Fibroblast of mammary gland (primary cell): ENCODE measurements around the gene GAS1.

ENCODE experiments used
- DNase-seq: peaks from one replicate; pipeline ENCODE4 v3.0.0-alpha.2; 2010; ENCODE audit warnings: low read depth
- H3K4me3 ChIP-seq: 2 replicates; pipeline ENCODE4 v1.5.1; 2011; ENCODE audit warnings: low read depth, mild to moderate bottlenecking, low read length, moderate library complexity; ENCODE audit not compliant: control insufficient read depth
- TF ChIP-seq, protein P1 (sequence below): conservative IDR thresholded peaks from 2 replicates; pipeline ENCODE4 v1.5.1; 2011; ENCODE audit warnings: low read depth, low read length, inconsistent platforms; ENCODE audit not compliant: control insufficient read depth, insufficient read depth

The GAS1 gene

DNA sequence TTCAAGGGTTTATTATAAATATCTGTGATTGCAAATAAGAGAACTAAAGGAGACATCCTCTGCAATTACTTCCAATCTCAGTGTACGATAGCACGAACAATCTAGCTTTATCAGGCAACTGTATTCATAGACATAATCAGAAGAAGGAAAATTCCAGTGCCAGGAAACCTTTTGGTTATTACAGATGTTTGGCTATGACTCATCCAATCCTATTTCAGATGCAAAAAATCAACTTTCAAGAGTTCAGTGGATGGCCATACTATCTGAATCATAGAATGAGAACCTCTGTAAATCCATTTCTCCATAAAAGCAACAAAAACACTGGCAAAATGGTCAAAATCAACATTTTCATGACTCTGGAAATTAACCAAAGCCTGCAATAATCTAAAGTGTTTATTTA lies 37.9 kb downstream of the GAS1 start:
- H3K4me3 ChIP-seq = no peak overlapping the region
- peak; percentile 69 for DNase-seq
- TF ChIP-seq, protein P1, sequence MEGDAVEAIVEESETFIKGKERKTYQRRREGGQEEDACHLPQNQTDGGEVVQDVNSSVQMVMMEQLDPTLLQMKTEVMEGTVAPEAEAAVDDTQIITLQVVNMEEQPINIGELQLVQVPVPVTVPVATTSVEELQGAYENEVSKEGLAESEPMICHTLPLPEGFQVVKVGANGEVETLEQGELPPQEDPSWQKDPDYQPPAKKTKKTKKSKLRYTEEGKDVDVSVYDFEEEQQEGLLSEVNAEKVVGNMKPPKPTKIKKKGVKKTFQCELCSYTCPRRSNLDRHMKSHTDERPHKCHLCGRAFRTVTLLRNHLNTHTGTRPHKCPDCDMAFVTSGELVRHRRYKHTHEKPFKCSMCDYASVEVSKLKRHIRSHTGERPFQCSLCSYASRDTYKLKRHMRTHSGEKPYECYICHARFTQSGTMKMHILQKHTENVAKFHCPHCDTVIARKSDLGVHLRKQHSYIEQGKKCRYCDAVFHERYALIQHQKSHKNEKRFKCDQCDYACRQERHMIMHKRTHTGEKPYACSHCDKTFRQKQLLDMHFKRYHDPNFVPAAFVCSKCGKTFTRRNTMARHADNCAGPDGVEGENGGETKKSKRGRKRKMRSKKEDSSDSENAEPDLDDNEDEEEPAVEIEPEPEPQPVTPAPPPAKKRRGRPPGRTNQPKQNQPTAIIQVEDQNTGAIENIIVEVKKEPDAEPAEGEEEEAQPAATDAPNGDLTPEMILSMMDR = no peak

DNA sequence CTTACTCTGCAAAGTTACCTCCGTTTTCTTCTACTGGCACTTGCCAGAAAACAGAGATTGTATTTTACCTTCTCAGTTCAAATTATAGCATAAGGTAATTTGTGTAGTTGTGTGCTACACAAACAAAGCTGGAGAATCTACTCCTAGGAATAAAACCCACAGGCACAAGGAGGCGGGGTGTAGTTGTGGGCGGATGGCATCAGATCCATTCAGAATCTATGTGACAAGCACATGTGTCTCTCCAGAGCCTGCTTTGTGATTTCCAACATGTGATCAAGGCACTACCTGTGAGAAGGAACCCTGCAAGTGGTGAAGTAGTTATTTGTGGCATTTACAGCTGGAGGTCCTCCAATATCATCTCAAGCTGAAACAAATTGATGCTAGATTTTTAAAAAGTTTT lies 39.0 kb downstream of the GAS1 start:
- H3K4me3 ChIP-seq = no peak overlapping the region
- no peak for DNase-seq
- TF ChIP-seq, protein P1 = no peak

DNA sequence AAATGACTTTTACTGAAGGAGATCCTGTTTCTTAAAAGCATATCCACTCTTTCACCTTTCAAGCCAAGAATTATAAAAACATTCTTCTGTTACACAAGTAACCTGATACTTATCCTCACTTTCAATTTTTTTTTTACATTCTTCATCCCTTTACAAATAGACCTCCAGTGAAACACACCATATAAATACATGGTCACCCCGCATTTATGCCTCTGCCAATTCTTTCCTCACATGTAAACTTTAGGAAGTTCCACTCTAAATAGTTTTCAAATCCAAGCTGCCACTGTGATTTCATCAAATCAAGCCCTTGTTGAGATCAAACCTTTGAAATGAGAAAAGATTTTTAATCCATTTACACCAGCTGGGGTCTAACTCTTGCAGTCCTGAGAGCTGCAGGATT lies 40.0 kb downstream of the GAS1 start:
- no peak overlapping the region for H3K4me3 ChIP-seq
- no peak for DNase-seq
- TF ChIP-seq, protein P1 = no peak

DNA sequence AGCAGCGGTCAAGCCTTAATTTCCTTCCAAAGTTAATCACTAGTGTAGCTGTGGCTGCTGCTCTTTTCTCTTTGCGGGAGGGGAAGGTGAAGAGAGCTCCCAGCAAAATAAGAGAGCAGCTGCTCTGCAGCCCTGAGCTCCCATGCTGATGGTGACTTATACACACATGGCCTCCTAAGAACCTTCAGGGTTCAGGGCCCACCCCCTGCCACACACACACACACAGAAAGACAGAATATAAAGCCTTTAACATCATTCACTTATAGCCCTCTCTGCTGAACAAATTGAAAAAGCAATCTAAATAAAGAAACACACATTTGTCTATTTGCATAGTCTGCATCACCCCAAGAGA lies 43.6 kb downstream of the GAS1 start:
- TF ChIP-seq, protein P1 = no peak
- no peak for DNase-seq
- H3K4me3 ChIP-seq = no peak overlapping the region

DNA sequence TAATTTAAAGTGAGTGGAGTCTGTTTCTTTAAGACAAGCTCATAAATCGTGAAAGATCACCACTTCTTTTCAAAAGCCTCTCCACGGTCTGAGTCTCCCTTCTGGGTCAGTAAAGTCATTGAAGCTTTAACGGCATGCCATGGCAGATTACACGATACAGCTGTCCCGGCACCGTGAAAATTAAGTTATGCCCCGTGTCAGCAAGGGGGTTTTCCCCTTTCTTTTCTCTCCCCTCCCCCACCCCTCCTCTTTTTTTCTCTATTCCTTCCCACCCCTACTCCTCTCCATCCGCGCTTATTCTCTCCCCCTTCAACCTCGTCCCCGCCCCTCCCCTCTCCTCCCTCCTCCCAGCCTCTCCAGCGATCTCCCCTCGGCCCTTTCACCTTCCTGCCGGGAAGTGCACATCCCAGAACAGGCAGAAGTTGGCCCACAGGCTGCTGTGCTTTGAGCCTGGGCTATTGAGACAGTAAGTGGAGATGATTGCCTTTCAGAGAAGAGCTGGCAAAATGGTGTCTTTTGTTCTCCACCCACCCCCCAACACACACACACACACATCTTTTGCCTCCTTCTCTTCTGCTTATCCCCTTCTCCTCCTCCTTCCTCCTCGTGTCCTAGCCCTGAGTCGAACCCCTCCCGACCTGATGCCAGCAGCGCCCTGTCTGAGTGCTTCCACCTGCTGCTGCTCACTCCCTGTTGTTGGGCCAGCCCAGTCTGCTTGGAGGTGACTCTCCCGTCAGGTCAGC lies 44.1 kb downstream of the GAS1 start:
- no peak overlapping the region for H3K4me3 ChIP-seq
- TF ChIP-seq, protein P1 = no peak
- no peak for DNase-seq

DNA sequence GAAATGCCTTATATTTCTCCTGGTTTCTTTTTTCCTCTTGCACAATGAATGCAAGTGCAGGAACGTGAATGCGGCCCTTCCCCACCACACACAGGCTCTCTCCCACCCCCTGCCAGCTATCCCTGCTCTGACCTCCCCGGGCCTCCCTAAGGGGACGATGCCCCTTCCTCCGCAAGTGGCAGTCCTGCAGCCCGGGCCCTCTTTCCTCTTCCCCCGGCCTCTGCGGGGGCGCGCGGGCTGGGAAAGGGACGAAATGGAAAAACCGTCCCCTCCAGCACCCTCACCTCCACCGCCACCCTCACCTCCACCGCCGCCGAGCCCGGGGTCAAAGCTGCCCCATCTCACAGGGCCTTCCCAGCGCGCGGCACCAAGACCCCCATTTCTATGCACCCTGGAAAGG lies 44.7 kb downstream of the GAS1 start:
- TF ChIP-seq, protein P1 = no peak
- H3K4me3 ChIP-seq = no peak overlapping the region
- DNase-seq = no peak

DNA sequence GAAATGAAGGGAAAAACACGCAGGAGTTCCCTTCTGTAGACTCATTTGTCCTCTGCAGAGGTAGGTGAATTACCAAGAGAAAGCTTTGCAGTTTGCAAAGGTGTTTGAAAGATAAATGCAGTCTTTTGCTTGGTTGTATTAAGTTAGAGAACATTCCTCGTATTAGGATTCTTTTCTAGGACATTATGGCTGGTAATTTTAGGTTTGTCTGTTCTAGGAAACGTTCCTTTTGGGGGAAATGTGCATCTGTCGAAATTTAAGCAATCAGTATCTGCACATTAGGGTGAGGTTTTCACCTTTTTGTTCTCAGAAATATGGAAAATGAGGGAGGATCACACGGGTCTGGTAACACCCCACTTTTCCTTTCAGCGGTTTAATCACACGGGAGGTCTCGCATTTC lies 45.1 kb downstream of the GAS1 start:
- no peak for DNase-seq
- H3K4me3 ChIP-seq = no peak overlapping the region
- TF ChIP-seq, protein P1 = no peak
